Non-pigmented ciliary epithelial cell (primary cell): Measurements from ENCODE around the gene DNMT3A.

Experiments used
- DNase-seq: peaks from one replicate; pipeline ENCODE4 v3.0.0-alpha.2; 2010; ENCODE audit warnings: low read depth

DNMT3A gene

GRCh38 chr2:25324905-25325592 is 16.7 kb downstream of the DNMT3A start:
- DNase-seq: no peak

- no peak for DNase-seq
Observed at GRCh38 chr2:25324251-25324650, 17.5 kb downstream of the DNMT3A start.

DNA sequence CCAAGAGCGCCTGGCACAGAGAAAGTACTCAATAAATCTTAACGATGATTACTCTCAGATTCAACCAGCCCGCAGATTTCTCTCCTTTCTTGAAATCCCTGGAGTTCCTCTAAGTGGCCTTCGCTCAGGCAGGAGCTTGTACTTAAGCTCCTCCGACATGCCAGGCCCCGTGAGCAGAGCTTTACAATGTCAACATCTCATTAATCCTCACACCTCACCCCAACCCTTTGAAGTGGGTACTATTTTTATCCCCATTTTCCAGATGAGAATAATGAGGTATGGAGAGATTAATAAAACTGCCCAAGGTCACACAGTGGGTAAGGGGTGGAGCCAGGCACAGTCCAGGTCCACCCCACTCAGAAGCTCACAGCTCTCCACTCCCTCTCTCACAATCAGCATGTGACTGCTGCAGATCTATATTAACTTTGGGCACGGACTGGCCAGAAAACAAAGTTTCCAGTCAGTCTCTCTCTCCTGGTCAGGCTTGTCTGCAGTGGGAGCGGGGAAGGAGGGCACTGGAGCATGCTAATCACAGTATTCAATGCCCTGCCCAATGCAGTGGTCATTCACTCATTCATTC is 18.0 kb downstream of the DNMT3A start:
- no peak for DNase-seq

GRCh38 chr2:25323042-25323514 is 18.6 kb downstream of the DNMT3A start:
- DNase-seq: no peak

DNA sequence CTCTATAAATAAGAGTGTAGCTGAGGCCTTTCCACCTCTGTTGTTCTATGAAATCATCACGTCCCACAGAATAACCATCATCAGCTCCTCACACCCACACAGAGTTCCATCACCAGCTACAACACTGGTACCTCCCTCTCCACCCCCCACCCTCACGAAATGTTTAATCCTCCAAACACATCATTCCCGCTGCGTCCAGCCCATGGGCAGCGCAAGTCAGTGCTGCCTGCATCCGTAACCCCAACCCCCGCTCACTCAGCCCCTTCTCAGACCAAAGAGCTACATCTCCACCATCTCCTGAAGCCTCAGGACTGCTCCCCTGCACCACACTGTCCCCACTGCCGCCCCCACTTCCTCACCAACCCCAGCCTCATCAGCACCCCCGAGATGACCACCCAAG is 19.4 kb downstream of the DNMT3A start:
- DNase-seq: no peak

DNA sequence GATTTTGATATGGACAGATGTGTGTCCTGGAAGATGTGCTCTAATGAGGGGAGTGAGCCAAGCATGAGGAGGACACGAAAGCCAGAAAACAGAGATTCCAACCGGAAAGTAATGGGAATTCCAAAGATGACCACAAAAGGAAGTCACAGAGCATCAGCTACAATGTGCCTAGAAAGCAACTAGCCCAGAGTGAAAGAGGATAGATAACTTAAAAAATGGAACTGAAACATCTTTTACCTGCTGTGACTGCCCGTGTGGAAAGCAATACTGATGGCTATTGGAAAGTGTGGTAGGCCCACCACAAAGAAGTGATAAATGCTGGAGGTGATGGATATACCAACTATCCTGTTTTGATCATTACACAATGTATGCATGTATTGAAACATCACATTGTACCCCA is 21.6 kb downstream of the DNMT3A start:
- no peak for DNase-seq

DNA sequence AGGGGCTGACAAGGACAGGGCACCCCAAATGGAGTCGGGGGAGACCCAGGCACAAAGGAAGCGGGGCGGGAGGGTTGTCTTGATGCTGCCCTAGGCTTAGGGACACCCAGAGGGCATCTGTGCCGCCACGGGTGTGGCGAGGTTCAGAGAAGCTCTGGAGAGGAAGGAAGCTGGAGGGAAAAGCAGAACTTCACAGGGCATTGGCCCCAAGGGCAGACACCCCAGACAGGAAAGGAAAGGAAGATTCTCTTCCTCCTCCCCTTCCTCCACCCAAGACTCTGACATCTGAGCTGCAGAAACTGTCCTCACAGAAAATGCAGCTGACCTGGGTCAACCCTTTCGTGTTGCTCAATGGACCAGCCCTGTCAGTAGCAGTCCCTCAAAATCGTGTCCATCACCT is 25.6 kb downstream of the DNMT3A start:
- no peak for DNase-seq

DNA sequence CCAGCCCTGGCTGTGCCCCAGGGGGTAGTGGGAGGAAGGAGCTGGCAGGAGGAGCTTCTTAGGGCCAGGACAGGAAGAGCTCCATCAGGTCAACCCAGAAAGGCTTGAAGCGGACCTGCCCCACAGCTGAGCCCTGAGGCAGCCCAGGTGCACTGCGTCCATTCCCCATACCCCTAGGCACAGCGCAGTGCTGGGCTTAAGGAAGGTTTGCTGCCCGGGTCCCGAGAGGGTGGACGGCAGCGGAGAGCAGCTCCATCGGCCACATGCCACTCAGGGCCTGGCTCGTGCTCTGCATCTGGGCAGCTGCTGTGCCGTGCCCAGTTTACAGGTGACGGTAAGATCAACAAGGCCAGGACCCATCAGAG is 26.4 kb downstream of the DNMT3A start:
- no peak for DNase-seq

GRCh38 chr2:25314514-25315315 is 27.0 kb downstream of the DNMT3A start:
- no peak for DNase-seq

- no peak for DNase-seq
Observed at GRCh38 chr2:25313711-25314513, 27.8 kb downstream of the DNMT3A start.

DNA sequence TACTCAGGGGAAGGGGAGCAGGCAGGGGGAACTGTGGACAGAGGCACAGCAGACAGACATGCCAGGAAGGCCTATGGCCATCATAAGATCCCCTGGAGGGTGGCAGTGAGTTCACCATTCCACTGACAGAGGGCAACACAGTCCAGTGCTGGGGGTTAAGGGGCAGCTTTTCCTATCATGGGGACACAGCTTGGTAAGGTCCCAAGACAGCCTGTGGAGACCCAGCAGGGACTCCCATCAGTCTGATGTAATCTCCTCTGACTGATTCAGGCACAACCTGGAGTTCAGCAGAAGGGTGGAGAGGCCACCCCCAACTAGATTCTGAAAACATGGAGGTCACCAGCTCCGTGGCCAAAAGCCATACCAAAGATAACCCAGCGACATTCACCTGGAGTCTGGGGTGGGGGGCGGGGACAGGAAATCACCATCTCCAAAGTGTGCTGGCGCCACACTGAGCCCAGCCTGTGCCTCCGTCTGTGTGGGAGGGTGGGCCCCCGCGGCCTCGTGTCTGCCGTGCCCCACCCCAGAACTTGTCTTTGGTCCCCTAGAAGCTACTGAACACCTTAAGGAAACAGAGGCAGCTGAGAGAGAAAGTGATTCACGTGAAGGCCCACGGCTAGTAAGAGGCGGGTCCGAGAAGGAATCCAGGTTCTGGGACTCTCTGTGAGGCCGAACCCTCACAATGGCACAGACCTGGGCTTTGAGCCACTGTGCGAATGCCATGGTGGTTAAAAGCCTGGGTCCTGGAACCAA is 28.6 kb downstream of the DNMT3A start:
- no peak for DNase-seq

GRCh38 chr2:25311865-25312575 is 29.7 kb downstream of the DNMT3A start:
- DNase-seq: no peak

GRCh38 chr2:25310965-25311864 is 30.5 kb downstream of the DNMT3A start:
- no peak for DNase-seq

DNA sequence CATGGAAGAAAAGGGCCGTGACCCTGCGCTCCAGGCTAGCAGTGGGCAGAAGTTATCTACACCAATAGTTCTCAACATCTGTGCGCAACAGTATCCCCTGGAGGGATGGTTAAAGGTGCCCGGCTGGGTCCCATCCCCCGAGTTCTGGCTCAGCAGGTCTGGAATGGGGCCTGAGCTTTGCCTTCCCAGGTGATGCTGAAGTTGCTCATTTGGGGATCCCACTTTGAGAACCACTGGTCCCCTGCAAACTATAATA is 31.1 kb downstream of the DNMT3A start:
- DNase-seq: no peak

DNA sequence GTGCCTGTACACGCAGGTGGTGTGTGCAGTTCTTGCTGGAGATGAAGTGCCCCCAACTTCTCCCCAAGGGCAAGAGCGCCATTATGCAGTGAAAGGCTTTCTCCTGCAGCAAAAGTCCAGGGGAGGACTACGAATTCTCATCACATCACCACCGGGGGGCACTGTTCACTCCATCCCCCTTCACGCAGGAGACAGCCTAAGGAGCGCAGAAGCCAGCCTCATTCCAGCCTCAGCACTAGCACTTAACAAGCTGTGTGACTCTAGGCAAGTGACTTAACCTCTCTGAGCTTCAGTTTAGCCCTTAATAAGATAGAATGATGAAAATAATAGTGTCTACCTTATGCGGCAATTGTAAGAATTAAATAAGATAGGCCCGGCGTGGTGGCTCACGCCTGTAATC is 32.3 kb downstream of the DNMT3A start:
- DNase-seq: no peak

GRCh38 chr2:25308599-25308998 is 33.1 kb downstream of the DNMT3A start:
- no peak for DNase-seq

DNA sequence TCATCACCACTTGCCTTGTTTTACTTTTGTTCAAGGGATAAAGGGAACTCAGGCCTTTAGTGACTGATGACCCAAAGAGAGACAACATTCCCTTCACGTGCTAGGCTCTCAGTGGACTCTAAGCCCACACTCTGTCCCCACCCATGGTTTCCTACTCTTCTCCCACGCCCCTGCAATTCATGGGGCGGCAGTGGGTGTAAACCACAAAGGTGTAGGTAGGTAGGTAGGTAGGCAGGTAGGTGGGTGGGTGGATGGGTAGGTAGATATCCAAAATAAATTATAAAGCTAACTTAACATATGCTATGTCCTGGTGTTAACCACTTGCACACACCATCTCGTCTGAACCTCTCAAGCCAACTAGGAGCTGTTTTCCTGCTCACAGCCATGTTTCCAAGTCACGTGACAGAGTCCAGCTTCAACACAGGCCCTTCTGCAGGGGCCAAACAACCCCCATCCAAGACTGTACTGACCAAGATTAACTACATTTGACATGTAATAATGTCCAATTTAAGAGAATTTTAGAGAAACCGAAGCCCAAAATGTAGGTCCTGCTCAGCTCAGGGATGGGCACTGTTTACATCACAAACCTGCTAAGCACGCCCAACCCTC is 33.7 kb downstream of the DNMT3A start:
- DNase-seq: no peak

DNA sequence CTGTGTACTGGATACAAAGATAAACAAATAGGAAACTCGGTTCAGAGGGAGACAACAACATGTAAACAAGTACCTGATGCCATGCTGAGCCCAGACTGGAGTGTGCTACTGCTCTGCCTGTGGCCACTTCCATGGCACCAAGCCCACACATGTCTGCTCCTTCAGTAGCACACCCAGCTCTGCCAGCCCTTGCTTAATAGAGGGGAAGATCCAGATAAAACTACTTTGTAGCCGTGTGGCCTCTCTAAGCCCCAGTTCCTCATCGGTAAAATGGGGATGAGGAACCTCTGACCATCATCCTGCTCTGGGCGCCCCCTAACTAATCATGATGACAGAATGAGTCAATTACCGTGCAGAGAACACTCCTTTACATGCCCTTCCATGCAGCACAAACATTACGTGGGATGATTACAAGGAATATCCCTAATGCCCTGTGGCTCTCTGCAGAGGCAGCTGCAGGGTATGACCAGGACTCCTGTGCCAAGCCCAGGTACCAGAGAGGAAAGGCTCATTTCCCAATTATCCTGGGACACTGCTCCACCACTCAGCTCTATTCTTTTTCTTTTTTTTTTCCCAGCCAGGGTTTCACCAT is 34.9 kb downstream of the DNMT3A start:
- DNase-seq: no peak

GRCh38 chr2:25305775-25306174 is 36.0 kb downstream of the DNMT3A start:
- DNase-seq: no peak
